T-helper 2 cell treated with Interferon-gamma antibody and Interleukin-4, amounts not matched to agents 5 μg/mL and 100 μg/mL, for 36 hours (primary cell): ENCODE results near the gene PRMT1.

Experiments
- DNase-seq: peaks from one replicate; pipeline ENCODE4 v3.0.0; 2021; ENCODE audit warnings: low spot score
- H3K27ac Mint-ChIP-seq: one replicate; pipeline ENCODE4 v1.8.0; 2021; ENCODE audit warnings: mild to moderate bottlenecking, mixed read lengths
- H3K27me3 Mint-ChIP-seq: one replicate; pipeline ENCODE4 v1.8.0; 2021; ENCODE audit warnings: low read depth, mixed read lengths
- H3K36me3 Mint-ChIP-seq: one replicate; pipeline ENCODE4 v1.8.0; 2021; ENCODE audit warnings: low read depth, mixed read lengths
- H3K4me1 Mint-ChIP-seq: one replicate; pipeline ENCODE4 v1.8.0; 2021; ENCODE audit warnings: low read depth, mixed read lengths
- H3K4me3 Mint-ChIP-seq: one replicate; pipeline ENCODE4 v1.8.0; 2022; ENCODE audit warnings: mild to moderate bottlenecking, moderate library complexity, mixed read lengths
- H3K9me3 Mint-ChIP-seq: one replicate; pipeline ENCODE4 v1.8.0; 2021; ENCODE audit warnings: mixed read lengths

The PRMT1 gene

GRCh38 chr19:49641688-49642491 is 35.2 kb upstream of the PRMT1 start, which contains the start of gene SCAF1:
SCAF1 (plus strand) TSS chr19:49642209; CDS start chr19:49645027, 2,818 bp downstream.
- Mint-ChIP-seq H3K36me3 (peaks cover 12% of the 10 kb centered on the region), H3K4me1 (peaks cover 41% of the 10 kb centered on the region), H3K27me3 (peaks cover 5% of the 10 kb centered on the region), H3K4me3 (peak within 1 kb of the TSS; percentile 96), H3K9me3 (no peaks in the 10 kb centered on the region), H3K27ac (peak within 1 kb of the TSS; percentile 97)
- peak; percentile 100 for DNase-seq

GRCh38 chr19:49642492-49643035 is 34.5 kb upstream of the PRMT1 start:
- H3K9me3 Mint-ChIP-seq: no peaks in the 10 kb centered on the region
- H3K36me3 Mint-ChIP-seq: peaks cover 15% of the 10 kb centered on the region
- peaks cover 41% of the 10 kb centered on the region for H3K4me1 Mint-ChIP-seq
- H3K27ac Mint-ChIP-seq: peak overlapping the region; percentile 84
- H3K27me3 Mint-ChIP-seq: peaks cover 5% of the 10 kb centered on the region
- peak overlapping the region; percentile 96 for H3K4me3 Mint-ChIP-seq
- no peak for DNase-seq

GRCh38 chr19:49643466-49643865 is 33.6 kb upstream of the PRMT1 start:
- peak; percentile 41 for DNase-seq
- H3K4me1 Mint-ChIP-seq: peaks cover 35% of the 10 kb centered on the region

GRCh38 chr19:49645592-49645991 is 31.5 kb upstream of the PRMT1 start:
- no peaks in the 10 kb centered on the region for H3K27me3 Mint-ChIP-seq
- peaks cover 25% of the 10 kb centered on the region for H3K4me1 Mint-ChIP-seq
- DNase-seq: no peak
- H3K27ac Mint-ChIP-seq: no peak overlapping the region
- H3K36me3 Mint-ChIP-seq: peaks cover 23% of the 10 kb centered on the region
- no peaks in the 10 kb centered on the region for H3K9me3 Mint-ChIP-seq
- H3K4me3 Mint-ChIP-seq: no peak overlapping the region

More at GRCh38 chr19:49643466-49643865, 33.6 kb upstream of the PRMT1 start:
- Mint-ChIP-seq H3K27me3 (peaks cover 2% of the 10 kb centered on the region), H3K27ac (peak overlapping the region; percentile 84), H3K9me3 (no peaks in the 10 kb centered on the region), H3K36me3 (peaks cover 15% of the 10 kb centered on the region), H3K4me3 (peak overlapping the region; percentile 96)

GRCh38 chr19:49645995-49646394 is 31.1 kb upstream of the PRMT1 start:
- H3K27ac Mint-ChIP-seq: no peak overlapping the region
- peaks cover 24% of the 10 kb centered on the region for H3K36me3 Mint-ChIP-seq
- no peaks in the 10 kb centered on the region for H3K27me3 Mint-ChIP-seq
- no peaks in the 10 kb centered on the region for H3K9me3 Mint-ChIP-seq
- peaks cover 21% of the 10 kb centered on the region for H3K4me1 Mint-ChIP-seq
- no peak for DNase-seq
- H3K4me3 Mint-ChIP-seq: no peak overlapping the region

- Mint-ChIP-seq H3K36me3 (peaks cover 24% of the 10 kb centered on the region), H3K4me1 (peaks cover 20% of the 10 kb centered on the region), H3K27me3 (no peaks in the 10 kb centered on the region), H3K27ac (no peak overlapping the region), H3K4me3 (no peak overlapping the region), H3K9me3 (no peaks in the 10 kb centered on the region)
- no peak for DNase-seq
Measured at GRCh38 chr19:49646586-49646985, 30.5 kb upstream of the PRMT1 start.

- DNase-seq: no peak
- peaks cover 3% of the 10 kb centered on the region for H3K4me1 Mint-ChIP-seq
- peaks cover 34% of the 10 kb centered on the region for H3K36me3 Mint-ChIP-seq
- no peaks in the 10 kb centered on the region for H3K9me3 Mint-ChIP-seq
- no peaks in the 10 kb centered on the region for H3K27me3 Mint-ChIP-seq
- no peak overlapping the region for H3K27ac Mint-ChIP-seq
- H3K4me3 Mint-ChIP-seq: no peak overlapping the region
Measured at GRCh38 chr19:49651029-49651819, 25.8 kb upstream of the PRMT1 start.

GRCh38 chr19:49651820-49652550 is 25.1 kb upstream of the PRMT1 start:
- DNase-seq: no peak
- Mint-ChIP-seq H3K27ac (no peak overlapping the region), H3K4me1 (peaks cover 3% of the 10 kb centered on the region), H3K9me3 (no peaks in the 10 kb centered on the region), H3K4me3 (no peak overlapping the region), H3K36me3 (peaks cover 36% of the 10 kb centered on the region), H3K27me3 (no peaks in the 10 kb centered on the region)

- H3K9me3 Mint-ChIP-seq: no peaks in the 10 kb centered on the region
- H3K4me1 Mint-ChIP-seq: peaks cover 3% of the 10 kb centered on the region
- no peak overlapping the region for H3K4me3 Mint-ChIP-seq
- H3K27ac Mint-ChIP-seq: no peak overlapping the region
- no peak for DNase-seq
- H3K36me3 Mint-ChIP-seq: peaks cover 40% of the 10 kb centered on the region
- no peaks in the 10 kb centered on the region for H3K27me3 Mint-ChIP-seq
Measured at GRCh38 chr19:49652551-49653465, 24.3 kb upstream of the PRMT1 start.

- Mint-ChIP-seq H3K4me1 (peaks cover 3% of the 10 kb centered on the region), H3K27ac (no peak overlapping the region), H3K9me3 (no peaks in the 10 kb centered on the region), H3K36me3 (peaks cover 40% of the 10 kb centered on the region), H3K27me3 (no peaks in the 10 kb centered on the region), H3K4me3 (no peak overlapping the region)
- no peak for DNase-seq
Measured at GRCh38 chr19:49653466-49653806, 23.6 kb upstream of the PRMT1 start.

- Mint-ChIP-seq H3K4me1 (no peaks in the 10 kb centered on the region), H3K27me3 (no peaks in the 10 kb centered on the region), H3K36me3 (peaks cover 45% of the 10 kb centered on the region), H3K9me3 (no peaks in the 10 kb centered on the region), H3K4me3 (no peak overlapping the region), H3K27ac (no peak overlapping the region)
- DNase-seq: no peak
Measured at GRCh38 chr19:49654581-49654980, 22.5 kb upstream of the PRMT1 start.

GRCh38 chr19:49655570-49656455 is 21.3 kb upstream of the PRMT1 start:
- Mint-ChIP-seq H3K36me3 (peaks cover 51% of the 10 kb centered on the region), H3K4me3 (no peak overlapping the region), H3K4me1 (no peaks in the 10 kb centered on the region), H3K9me3 (no peaks in the 10 kb centered on the region), H3K27me3 (no peaks in the 10 kb centered on the region), H3K27ac (no peak overlapping the region)
- no peak for DNase-seq
